H7 (cell line): Measurements from ENCODE around the gene RASGRP1. TPM values are rescaled to one million over a fixed set of nuclear protein-coding genes. Genes with fewer than 3 reads are reported as not detected.

Experiments
- DNase-seq: peaks from one replicate; pipeline ENCODE4 v3.0.0; 2012
- H3K27me3 ChIP-seq: 2 replicates; pipeline ENCODE4 v1.6.0; 2011; ENCODE audit warnings: mild to moderate bottlenecking, low read length; ENCODE audit not compliant: control insufficient read depth, insufficient read depth
- H3K36me3 ChIP-seq: replicated peaks from 2 replicates; pipeline ENCODE4 v1.5.1; 2011; ENCODE audit warnings: low read length; ENCODE audit not compliant: control insufficient read depth, insufficient read depth
- H3K4me3 ChIP-seq: 2 replicates; pipeline ENCODE4 v1.5.1; 2011; ENCODE audit warnings: low read depth, mild to moderate bottlenecking, control low read depth, low read length, moderate library complexity; ENCODE audit not compliant: insufficient read depth
- total RNA-seq: library from RNA; depleted of rRNA; stranded (reverse); fragments of >200 nt; shearing (Covaris generic); gene quantifications from 2 replicates; pipeline ENCODE4 v1.2.3, GENCODE V29; 2014

RASGRP1 gene
- total RNA-seq, 1 experiment from 2014 or later: 2.8 TPM

- Histone ChIP-seq H3K36me3 (no peaks in the 10 kb centered on the region), H3K4me3 (no peak overlapping the region), H3K27me3 (peaks cover 3% of the 10 kb centered on the region; the same call in 1 of the 2 replicates)
- no peak for DNase-seq
Observed at GRCh38 chr15:38558372-38559059, 6.1 kb downstream of the RASGRP1 start.

GRCh38 chr15:38557921-38558320 is 6.7 kb downstream of the RASGRP1 start:
- peaks cover 2% of the 10 kb centered on the region; the same call in 1 of the 2 replicates for H3K27me3 ChIP-seq
- H3K4me3 ChIP-seq: no peak overlapping the region
- DNase-seq: no peak
- no peaks in the 10 kb centered on the region for H3K36me3 ChIP-seq

- DNase-seq: no peak
- Histone ChIP-seq H3K4me3 (no peak overlapping the region), H3K27me3 (no peaks in the 10 kb centered on the region), H3K36me3 (no peaks in the 10 kb centered on the region)
Observed at GRCh38 chr15:38555686-38556334, 8.8 kb downstream of the RASGRP1 start.

GRCh38 chr15:38554354-38554753 is 10.3 kb downstream of the RASGRP1 start:
- Histone ChIP-seq H3K27me3 (no peaks in the 10 kb centered on the region), H3K4me3 (no peak overlapping the region), H3K36me3 (no peaks in the 10 kb centered on the region)
- DNase-seq: no peak

GRCh38 chr15:38553071-38553470 is 11.5 kb downstream of the RASGRP1 start:
- H3K36me3 ChIP-seq: no peaks in the 10 kb centered on the region
- DNase-seq: no peak
- no peaks in the 10 kb centered on the region for H3K27me3 ChIP-seq
- no peak overlapping the region for H3K4me3 ChIP-seq

GRCh38 chr15:38551720-38552648 is 12.6 kb downstream of the RASGRP1 start:
- Histone ChIP-seq H3K36me3 (no peaks in the 10 kb centered on the region), H3K27me3 (no peaks in the 10 kb centered on the region), H3K4me3 (no peak overlapping the region)
- DNase-seq: no peak

- H3K4me3 ChIP-seq: no peak overlapping the region
- no peak for DNase-seq
- H3K27me3 ChIP-seq: no peaks in the 10 kb centered on the region
- no peaks in the 10 kb centered on the region for H3K36me3 ChIP-seq
Observed at GRCh38 chr15:38549222-38549621, 15.4 kb downstream of the RASGRP1 start.

- Histone ChIP-seq H3K4me3 (no peak overlapping the region), H3K27me3 (no peaks in the 10 kb centered on the region), H3K36me3 (no peaks in the 10 kb centered on the region)
- no peak for DNase-seq
Observed at GRCh38 chr15:38547255-38547997, 17.2 kb downstream of the RASGRP1 start.

- Histone ChIP-seq H3K4me3 (no peak overlapping the region), H3K27me3 (no peaks in the 10 kb centered on the region), H3K36me3 (no peaks in the 10 kb centered on the region)
- no peak for DNase-seq
Observed at GRCh38 chr15:38545179-38545578, 19.4 kb downstream of the RASGRP1 start.

GRCh38 chr15:38541026-38541425 is 23.6 kb downstream of the RASGRP1 start:
- Histone ChIP-seq H3K27me3 (no peaks in the 10 kb centered on the region), H3K36me3 (no peaks in the 10 kb centered on the region), H3K4me3 (no peak overlapping the region)
- no peak for DNase-seq

GRCh38 chr15:38540510-38540909 is 24.1 kb downstream of the RASGRP1 start:
- H3K27me3 ChIP-seq: no peaks in the 10 kb centered on the region
- DNase-seq: no peak
- H3K36me3 ChIP-seq: no peaks in the 10 kb centered on the region
- H3K4me3 ChIP-seq: no peak overlapping the region

- Histone ChIP-seq H3K4me3 (no peak overlapping the region), H3K36me3 (no peaks in the 10 kb centered on the region), H3K27me3 (no peaks in the 10 kb centered on the region)
- no peak for DNase-seq
Observed at GRCh38 chr15:38539008-38539343, 25.6 kb downstream of the RASGRP1 start.

GRCh38 chr15:38538328-38539007 is 26.1 kb downstream of the RASGRP1 start:
- no peaks in the 10 kb centered on the region for H3K27me3 ChIP-seq
- DNase-seq: no peak
- no peaks in the 10 kb centered on the region for H3K36me3 ChIP-seq
- no peak overlapping the region for H3K4me3 ChIP-seq

- DNase-seq: no peak
- Histone ChIP-seq H3K36me3 (no peaks in the 10 kb centered on the region), H3K27me3 (no peaks in the 10 kb centered on the region), H3K4me3 (no peak overlapping the region)
Observed at GRCh38 chr15:38536201-38536676, 28.4 kb downstream of the RASGRP1 start.
